WTC11 (cell line): ENCODE results near the gene DDR2. TPM values are rescaled to one million over a fixed set of nuclear protein-coding genes. Genes with fewer than 3 reads are reported as not detected.

Experiments
- ATAC-seq: fragments of 200-7000 bp; cut with Tn5 transposase; 2 replicates; pipeline ENCODE4 v1.10.0; 2021; ENCODE audit warnings: mild to moderate bottlenecking, moderate library complexity
- CTCF ChIA-PET: fragments of 300-600 bp; sonication (Branson Sonifier 250); formaldehyde crosslinking; loops from one replicate; lab custom pipeline; 2021; ENCODE audit warnings: antibody characterized with exemption; lab: Charles Lee
- POLR2A ChIA-PET: fragments of 350-600 bp; sonication (Branson Sonifier 250); formaldehyde crosslinking; loops from one replicate; lab custom pipeline; 2021; ENCODE audit warnings: antibody characterized with exemption; lab: Charles Lee
- DNase-seq: peaks from one replicate; pipeline ENCODE4 v3.0.0; 2021; ENCODE audit warnings: low spot score
- H3K27ac Mint-ChIP-seq: 2 replicates; pipeline ENCODE4 v1.8.0; 2021; ENCODE audit warnings: mixed read lengths
- H3K27me3 Mint-ChIP-seq: 2 replicates; pipeline ENCODE4 v1.8.0; 2021; ENCODE audit warnings: low read depth, mild to moderate bottlenecking, moderate library complexity, mixed read lengths
- H3K36me3 Mint-ChIP-seq: 2 replicates; pipeline ENCODE4 v1.8.0; 2021; ENCODE audit warnings: mixed read lengths
- H3K4me1 Mint-ChIP-seq: 2 replicates; pipeline ENCODE4 v1.8.0; 2022; ENCODE audit warnings: mixed read lengths
- H3K4me3 Mint-ChIP-seq: 2 replicates; pipeline ENCODE4 v1.8.0; 2021; ENCODE audit warnings: mild to moderate bottlenecking, moderate library complexity, mixed read lengths
- H3K9me3 Mint-ChIP-seq: 2 replicates; pipeline ENCODE4 v1.8.0; 2021; ENCODE audit warnings: mixed read lengths
- ATF3 ChIP-seq: sonication (generic); formaldehyde crosslinking; conservative IDR thresholded peaks from 2 replicates; pipeline ENCODE4 v1.8.1; 2022; ENCODE audit warnings: mild to moderate bottlenecking, missing genetic modification reagents
- CDX4 ChIP-seq: fragments of 250-450 bp; sonication (Bioruptor Pico); IDR thresholded peaks from 2 replicates; pipeline ENCODE4 v1.9.0; 2021; ENCODE audit warnings: moderate library complexity, mild to moderate bottlenecking, inconsistent platforms, borderline replicate concordance
- CREB1 ChIP-seq: sonication (generic); formaldehyde crosslinking; IDR thresholded peaks from 2 replicates; pipeline ENCODE4 v1.8.0; 2023; ENCODE audit warnings: mild to moderate bottlenecking, missing genetic modification reagents
- ERG ChIP-seq: fragments of 250-450 bp; sonication (Bioruptor Pico); IDR thresholded peaks from 2 replicates; pipeline ENCODE4 v1.8.0; 2021; ENCODE audit warnings: mild to moderate bottlenecking
- ESRRA ChIP-seq: sonication (generic); formaldehyde crosslinking; IDR thresholded peaks from 2 replicates; pipeline ENCODE4 v1.8.1; 2022; ENCODE audit warnings: mild to moderate bottlenecking, missing genetic modification reagents, borderline replicate concordance
- ETV6 ChIP-seq: sonication (generic); formaldehyde crosslinking; IDR thresholded peaks from 2 replicates; pipeline ENCODE4 v1.8.1; 2022; ENCODE audit warnings: mild to moderate bottlenecking, missing genetic modification reagents
- GABPB1 ChIP-seq: sonication (generic); formaldehyde crosslinking; IDR thresholded peaks from 2 replicates; pipeline ENCODE4 v1.8.1; 2023; ENCODE audit warnings: mild to moderate bottlenecking, missing genetic modification reagents
- HMGXB4 ChIP-seq: sonication (generic); formaldehyde crosslinking; IDR thresholded peaks from 2 replicates; pipeline ENCODE4 v1.8.1; 2023; ENCODE audit warnings: mild to moderate bottlenecking, moderate library complexity, missing genetic modification reagents
- MAX ChIP-seq: sonication (generic); formaldehyde crosslinking; IDR thresholded peaks from 2 replicates; pipeline ENCODE4 v1.8.0; 2022; ENCODE audit warnings: mild to moderate bottlenecking, missing genetic modification reagents
- NFATC4 ChIP-seq: fragments of 250-450 bp; sonication (Bioruptor Pico); IDR thresholded peaks from 2 replicates; pipeline ENCODE4 v1.9.0; 2021; ENCODE audit warnings: mild to moderate bottlenecking
- NR1H2 ChIP-seq: sonication (generic); formaldehyde crosslinking; IDR thresholded peaks from 2 replicates; pipeline ENCODE4 v1.9.0; 2021; ENCODE audit warnings: mild to moderate bottlenecking, moderate library complexity, missing genetic modification reagents
- PRDM15 ChIP-seq: sonication (generic); formaldehyde crosslinking; IDR thresholded peaks from 2 replicates; pipeline ENCODE4 v1.8.0; 2022; ENCODE audit warnings: missing genetic modification reagents
- PRRX2 ChIP-seq: fragments of 250-450 bp; sonication (Bioruptor Pico); IDR thresholded peaks from 2 replicates; pipeline ENCODE4 v1.8.0; 2021; ENCODE audit warnings: mild to moderate bottlenecking
- RELA ChIP-seq: sonication (generic); formaldehyde crosslinking; IDR thresholded peaks from 2 replicates; pipeline ENCODE4 v1.8.1; 2022; ENCODE audit warnings: missing genetic modification reagents, mild to moderate bottlenecking, borderline replicate concordance
- RORB ChIP-seq: fragments of 250-450 bp; sonication (Bioruptor Pico); IDR thresholded peaks from 2 replicates; pipeline ENCODE4 v1.9.0; 2021; ENCODE audit warnings: mild to moderate bottlenecking
- SP1 ChIP-seq: sonication (generic); formaldehyde crosslinking; conservative IDR thresholded peaks from 2 replicates; pipeline ENCODE4 v1.8.1; 2022; ENCODE audit warnings: missing genetic modification reagents
- STAT6 ChIP-seq: sonication (generic); formaldehyde crosslinking; conservative IDR thresholded peaks from 2 replicates; pipeline ENCODE4 v1.8.1; 2023; ENCODE audit warnings: mild to moderate bottlenecking, low read depth, missing genetic modification reagents, moderate library complexity
- TCF7 ChIP-seq: sonication (generic); formaldehyde crosslinking; IDR thresholded peaks from 2 replicates; pipeline ENCODE4 v1.8.0; 2022; ENCODE audit warnings: mild to moderate bottlenecking, low read depth, missing genetic modification reagents, moderate library complexity
- ZNF138 ChIP-seq: sonication (generic); formaldehyde crosslinking; conservative IDR thresholded peaks from 2 replicates; pipeline ENCODE4 v1.8.1; 2022; ENCODE audit warnings: mild to moderate bottlenecking, moderate library complexity, missing genetic modification reagents
- total RNA-seq: library from RNA; stranded (reverse); gene quantifications from 3 replicates; pipeline ENCODE4 v1.2.3, GENCODE V29; 2021

Gene DDR2
- total RNA-seq, 1 experiment from 2014 or later, result 0.85 TPM

GRCh38 chr1:162699366-162699765, 67.1 kb downstream of the DDR2 start:
- TF ChIP-seq CDX4 (CRISPR knock-in tag) (no peak), TCF7 (CRISPR knock-in tag) (no peak), NR1H2 (CRISPR knock-in tag) (no peak), PRDM15 (CRISPR knock-in tag) (no peak)
- Mint-ChIP-seq H3K27me3 (no peaks in the 10 kb centered on the region), H3K9me3 (no peaks in the 10 kb centered on the region), H3K4me1 (peaks cover 21% of the 10 kb centered on the region), H3K4me3 (no peak overlapping the region), H3K27ac (no peak overlapping the region), H3K36me3 (no peaks in the 10 kb centered on the region)
- DNase-seq (no peak), ATAC-seq (no peak)
- CTCF ChIA-PET, result no interaction called here
- POLR2A ChIA-PET, result no interaction called here

GRCh38 chr1:162700131-162700530, 67.9 kb downstream of the DDR2 start:
- Mint-ChIP-seq H3K27ac (no peak overlapping the region), H3K27me3 (no peaks in the 10 kb centered on the region), H3K36me3 (no peaks in the 10 kb centered on the region), H3K4me3 (no peak overlapping the region), H3K9me3 (no peaks in the 10 kb centered on the region), H3K4me1 (peaks cover 21% of the 10 kb centered on the region)
- ChIA-PET CTCF (no interaction called here), POLR2A (no interaction called here)
- TF ChIP-seq RORB (CRISPR knock-in tag) (no peak), ERG (CRISPR knock-in tag) (no peak), MAX (no peak), ESRRA (CRISPR knock-in tag) (no peak), RELA (CRISPR knock-in tag) (no peak), NFATC4 (CRISPR knock-in tag) (no peak), GABPB1 (no peak), PRRX2 (no peak), ETV6 (CRISPR knock-in tag) (no peak), PRDM15 (CRISPR knock-in tag) (no peak), STAT6 (CRISPR knock-in tag) (no peak), SP1 (CRISPR knock-in tag) (no peak), ATF3 (no peak), ZNF138 (CRISPR knock-in tag) (no peak), CREB1 (no peak), HMGXB4 (no peak)
- ATAC-seq (no peak), DNase-seq (no peak)
